Astrocyte of the spinal cord (primary cell): Measurements from ENCODE around the gene RPL22L1.
"Not testable (repeated sequence)": the region's sequence is repeated elsewhere in the genome, so short reads cannot be mapped to it uniquely, and the experiment has no call there.

Source experiments
- DNase-seq: peaks from one replicate; pipeline ENCODE4 v3.0.0; 2011; ENCODE audit warnings: low read depth, low spot score
- H3K4me3 ChIP-seq: 2 replicates; pipeline ENCODE4 v1.5.1; 2011; ENCODE audit warnings: low read depth, mild to moderate bottlenecking, low read length, moderate library complexity
- CTCF ChIP-seq: IDR thresholded peaks from 2 replicates; pipeline ENCODE4 v1.5.1; 2012; ENCODE audit warnings: low read depth, mild to moderate bottlenecking, low read length, inconsistent platforms
- in situ Hi-C: cut with HindIII; loops from 2 replicates; pipeline ENCODE4 v1.10.0; 2017; ENCODE audit warnings: low sequenced_read_pairs

Gene RPL22L1

GRCh38 chr3:170897978-170898377 lies 28.0 kb upstream of the RPL22L1 start:
- DNase-seq, result no peak
- in situ Hi-C loops, result no loop called here
- no peak for TF ChIP-seq CTCF
- H3K4me3 ChIP-seq, result no peak overlapping the region

- DNase-seq, in situ Hi-C loops: not testable (repeated sequence)
Observed at GRCh38 chr3:170897199-170897598, 27.2 kb upstream of the RPL22L1 start.

GRCh38 chr3:170896781-170897180 lies 26.8 kb upstream of the RPL22L1 start:
- no peak for TF ChIP-seq CTCF
- no peak for DNase-seq
- no peak overlapping the region for H3K4me3 ChIP-seq
- in situ Hi-C loops, result no loop called here

More at GRCh38 chr3:170897199-170897598, 27.2 kb upstream of the RPL22L1 start:
- H3K4me3 ChIP-seq, result not testable (repeated sequence)

GRCh38 chr3:170896333-170896732 lies 26.3 kb upstream of the RPL22L1 start:
- DNase-seq, H3K4me3 ChIP-seq, in situ Hi-C loops: not testable (repeated sequence)

- H3K4me3 ChIP-seq, result no peak overlapping the region
- no peak for TF ChIP-seq CTCF
- no peak for DNase-seq
- in situ Hi-C loops, result no loop called here
Observed at GRCh38 chr3:170893895-170894294, 23.9 kb upstream of the RPL22L1 start.

- no peak for DNase-seq
- H3K4me3 ChIP-seq, result no peak overlapping the region
- no peak for TF ChIP-seq CTCF
- in situ Hi-C loops, result no loop called here
Observed at GRCh38 chr3:170889630-170890029, 19.6 kb upstream of the RPL22L1 start.

GRCh38 chr3:170889132-170889531 lies 19.1 kb upstream of the RPL22L1 start:
- no peak for DNase-seq
- in situ Hi-C loops, result no loop called here
- no peak overlapping the region for H3K4me3 ChIP-seq
- no peak for TF ChIP-seq CTCF

GRCh38 chr3:170884109-170884930 lies 14.3 kb upstream of the RPL22L1 start:
- DNase-seq, in situ Hi-C loops, H3K4me3 ChIP-seq: not testable (repeated sequence)

GRCh38 chr3:170878688-170879087 lies 8.7 kb upstream of the RPL22L1 start:
- in situ Hi-C loops, DNase-seq, H3K4me3 ChIP-seq: not testable (repeated sequence)

GRCh38 chr3:170877311-170877710 lies 7.3 kb upstream of the RPL22L1 start:
- H3K4me3 ChIP-seq, in situ Hi-C loops, DNase-seq: not testable (repeated sequence)
